Peyer's patch (tissue), 4 donors: ENCODE data around the gene SF3B2. TPM values are rescaled to one million over a fixed set of nuclear protein-coding genes. Genes with fewer than 3 reads are reported as not detected.

ENCODE experiments used
- DNase-seq, 3 donors: peaks; one replicate each; pipeline ENCODE4 v3.0.0-alpha.2; 2017 to 2019
- H3K27ac ChIP-seq, 4 donors: fragments of 200-600 bp; sonication (generic); one replicate each; pipeline ENCODE4 v1.5.1; 2016 to 2019
- H3K27me3 ChIP-seq, 2 donors: fragments of 200-600 bp; sonication (generic); one replicate each; pipeline ENCODE4 v1.5.1; 2019
- H3K36me3 ChIP-seq, 3 donors: fragments of 200-600 bp; sonication (generic); one replicate each; pipeline ENCODE4 v1.5.1; 2016 to 2019
- H3K4me1 ChIP-seq, 4 donors: fragments of 200-600 bp; sonication (generic); one replicate each; pipeline ENCODE4 v1.5.1; 2016 to 2019
- H3K4me3 ChIP-seq, 4 donors: fragments of 200-600 bp; sonication (generic); 1 replicate in 3 of 4; 2 replicates in 1 of 4; pipeline ENCODE4 v1.5.1; 2016 to 2019; ENCODE audit warnings: mild to moderate bottlenecking in 1 of 4
- H3K9me3 ChIP-seq, 4 donors: fragments of 200-600 bp; sonication (generic); one replicate each; pipeline ENCODE4 v1.5.1; 2016 to 2019; ENCODE audit warnings: mild to moderate bottlenecking in 1 of 4
- CTCF ChIP-seq, 6 experiments: fragments of 450-650 bp in 4 of 6; fragments of 200-600 bp in 2 of 6; sonication (generic) in 1 of 6; IDR thresholded peaks; one replicate each; pipeline ENCODE4 v1.5.1; 2017 to 2019; ENCODE audit warnings: antibody characterized with exemption in 6 of 6, mild to moderate bottlenecking in 3 of 6, moderate library complexity in 1 of 6
- POLR2A ChIP-seq, 2 donors: fragments of 450-650 bp; IDR thresholded peaks; one replicate each; pipeline ENCODE4 v1.5.1; 2017; ENCODE audit warnings: antibody characterized with exemption in 2 of 2, mild to moderate bottlenecking in 2 of 2, moderate library complexity in 2 of 2
- total RNA-seq, 4 donors: library from RNA; depleted of rRNA; stranded (reverse); fragments of >200 nt; gene quantifications; one replicate each; pipeline ENCODE4 v1.1.0, GENCODE V29; 2016

SF3B2 gene
- total RNA-seq, 4 donors from 2014 or later: 127 to 340 (median 171) TPM

GRCh38 chr11:66064571-66064970, 12.4 kb downstream of the SF3B2 start:
- no peak overlapping the region for H3K4me3 ChIP-seq
- H3K9me3 ChIP-seq: no peaks in the 10 kb centered on the region
- H3K27me3 ChIP-seq: no peaks in the 10 kb centered on the region
- H3K36me3 ChIP-seq: peaks cover 0 to 97% (median 0%) of the 10 kb centered on the region in 3 donors
- peaks cover 0 to 22% (median 4%) of the 10 kb centered on the region in 4 donors for H3K4me1 ChIP-seq
- TF ChIP-seq POLR2A (IDR thresholded peaks at IDR 0.05) (no peak), CTCF (IDR thresholded peaks at IDR 0.05) (no peak)
- DNase-seq: no peak
- no peak overlapping the region for H3K27ac ChIP-seq

GRCh38 chr11:66066751-66067150, 14.6 kb downstream of the SF3B2 start:
- DNase-seq: no peak
- no peaks in the 10 kb centered on the region for H3K9me3 ChIP-seq
- peaks cover 0 to 29% (median 5%) of the 10 kb centered on the region in 4 donors for H3K4me1 ChIP-seq
- no peaks in the 10 kb centered on the region for H3K27me3 ChIP-seq
- no peak for TF ChIP-seq CTCF (IDR thresholded peaks at IDR 0.05)
- no peak for TF ChIP-seq POLR2A (IDR thresholded peaks at IDR 0.05)
- H3K36me3 ChIP-seq: peaks cover 0 to 75% (median 0%) of the 10 kb centered on the region in 3 donors
- no peak overlapping the region for H3K27ac ChIP-seq
- H3K4me3 ChIP-seq: no peak overlapping the region

- Histone ChIP-seq H3K27ac (peak overlapping the region in 2 of 4 donors; percentile 90 to 97), H3K9me3 (no peaks in the 10 kb centered on the region), H3K4me3 (no peak overlapping the region), H3K36me3 (peaks cover 0 to 66% (median 0%) of the 10 kb centered on the region in 3 donors), H3K4me1 (peaks cover 0 to 30% (median 5%) of the 10 kb centered on the region in 4 donors), H3K27me3 (no peaks in the 10 kb centered on the region)
- DNase-seq: no peak
- TF ChIP-seq POLR2A (IDR thresholded peaks at IDR 0.05): no peak
- TF ChIP-seq CTCF (IDR thresholded peaks at IDR 0.05): no peak
These were observed 15.5 kb downstream of the SF3B2 start for GRCh38 chr11:66067640-66068039.

GRCh38 chr11:66068154-66068821, 16.1 kb downstream of the SF3B2 start:
- Histone ChIP-seq H3K4me3 (no peak overlapping the region), H3K36me3 (peaks cover 0 to 60% (median 0%) of the 10 kb centered on the region in 3 donors), H3K4me1 (peaks cover 0 to 30% (median 5%) of the 10 kb centered on the region in 4 donors), H3K27me3 (no peaks in the 10 kb centered on the region), H3K27ac (peak overlapping the region; percentile 5 to 97 (median 89)), H3K9me3 (no peaks in the 10 kb centered on the region)
- peak; percentile 73 to 87 (median 76) for DNase-seq
- no peak for TF ChIP-seq POLR2A (IDR thresholded peaks at IDR 0.05)
- TF ChIP-seq CTCF (IDR thresholded peaks at IDR 0.05): peak; percentile 74 to 91 (median 82)

GRCh38 chr11:66068923-66069714, 17.0 kb downstream of the SF3B2 start:
- Histone ChIP-seq H3K27ac (peak overlapping the region; percentile 88 to 97 (median 90)), H3K36me3 (peaks cover 0 to 51% (median 0%) of the 10 kb centered on the region in 3 donors), H3K27me3 (no peaks in the 10 kb centered on the region), H3K4me3 (peak overlapping the region; percentile 81 to 98 (median 96)), H3K4me1 (peaks cover 0 to 30% (median 5%) of the 10 kb centered on the region in 4 donors), H3K9me3 (no peaks in the 10 kb centered on the region)
- peak in 2 of 3 donors; percentile 65 to 68 for DNase-seq
- TF ChIP-seq CTCF (IDR thresholded peaks at IDR 0.05): peak in 1 of 6 experiments; percentile 1
- TF ChIP-seq POLR2A (IDR thresholded peaks at IDR 0.05): no peak
